Renal cortex interstitium (tissue), 11 donors: Measurements from ENCODE around the gene NCKAP5. TPM values are rescaled to one million over a fixed set of nuclear protein-coding genes. Genes with fewer than 3 reads are reported as not detected.

Experiments
- DNase-seq, 11 donors: peaks; one replicate each; pipeline ENCODE4 v3.0.0-alpha.2; 2013; ENCODE audit warnings: low read depth in 9 of 11, low spot score in 4 of 11; ENCODE audit errors: extremely low read depth in 1 of 11
- polyA plus RNA-seq, 3 donors: library from polyadenylated mRNA; unstranded; fragments of 120-200 nt; gene quantifications; one replicate each; pipeline ENCODE4 v1.2.1, GENCODE V29; 2013; ENCODE audit not compliant: insufficient read length in 3 of 3

Gene NCKAP5
- polyA plus RNA-seq, 3 donors = 7.3 to 9.2 (median 7.7) TPM

- no peak for DNase-seq
Observed at GRCh38 chr2:133377021-133377481, 191.2 kb downstream of the NCKAP5 start.

GRCh38 chr2:133374781-133375180, 193.5 kb downstream of the NCKAP5 start:
- no peak for DNase-seq

DNA sequence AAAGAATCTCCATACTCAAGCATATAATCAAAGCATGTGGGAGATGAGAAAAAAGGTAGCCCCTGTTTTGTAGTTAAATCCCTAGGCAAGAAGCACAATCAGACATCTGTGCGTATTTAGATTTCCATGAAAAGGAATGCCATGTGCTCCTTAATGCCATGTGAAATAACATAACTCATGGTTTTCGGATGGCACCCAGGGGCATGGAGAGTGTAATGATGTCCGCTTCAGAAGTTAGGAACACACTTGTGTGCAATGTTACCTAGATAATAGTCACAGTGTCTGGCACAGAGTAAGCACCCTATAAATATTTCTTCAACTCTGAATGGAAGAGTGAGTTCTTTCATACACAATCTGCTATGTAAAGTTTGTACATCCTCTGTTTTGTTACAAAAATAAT, 197.0 kb downstream of the NCKAP5 start:
- DNase-seq = no peak

DNA sequence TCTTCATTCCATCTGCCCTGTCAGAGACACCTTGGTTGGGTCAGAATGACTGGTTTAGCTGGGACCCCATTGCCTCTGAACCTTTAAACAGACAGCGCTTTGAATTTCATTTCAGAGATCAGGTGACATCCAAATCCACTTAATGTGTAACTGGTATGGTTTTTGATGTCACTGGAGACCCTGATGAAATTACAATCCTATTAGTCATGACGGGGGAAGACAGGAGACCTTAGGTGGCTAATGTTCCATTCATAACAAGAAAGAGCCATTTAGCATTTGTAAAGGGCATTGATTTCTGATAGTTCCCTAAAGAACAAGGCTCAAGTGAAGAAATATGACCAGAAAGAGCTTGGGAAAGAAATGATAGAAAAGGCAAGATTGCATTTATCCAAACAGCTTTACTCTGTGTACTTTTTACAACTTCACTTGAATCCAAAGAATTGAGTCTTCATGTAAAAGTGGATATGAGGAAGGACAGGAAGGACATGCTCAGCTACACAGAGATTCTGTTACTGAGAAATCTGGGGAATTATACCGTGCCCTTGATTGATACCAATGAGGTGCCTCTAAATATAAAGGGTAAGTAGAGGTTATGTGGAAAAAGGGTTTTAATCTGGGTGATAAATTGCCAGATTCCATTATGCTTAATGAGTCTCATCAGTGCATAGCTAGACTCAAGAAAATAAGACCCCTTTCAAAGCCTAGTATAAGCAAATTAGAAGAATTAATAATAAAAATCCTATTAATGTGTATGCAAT, 198.2 kb downstream of the NCKAP5 start:
- DNase-seq = peak in 5 of 11 donors; percentile 2 to 36 (median 14)

- DNase-seq = no peak
Observed at GRCh38 chr2:133365117-133365516, 203.1 kb downstream of the NCKAP5 start.

DNA sequence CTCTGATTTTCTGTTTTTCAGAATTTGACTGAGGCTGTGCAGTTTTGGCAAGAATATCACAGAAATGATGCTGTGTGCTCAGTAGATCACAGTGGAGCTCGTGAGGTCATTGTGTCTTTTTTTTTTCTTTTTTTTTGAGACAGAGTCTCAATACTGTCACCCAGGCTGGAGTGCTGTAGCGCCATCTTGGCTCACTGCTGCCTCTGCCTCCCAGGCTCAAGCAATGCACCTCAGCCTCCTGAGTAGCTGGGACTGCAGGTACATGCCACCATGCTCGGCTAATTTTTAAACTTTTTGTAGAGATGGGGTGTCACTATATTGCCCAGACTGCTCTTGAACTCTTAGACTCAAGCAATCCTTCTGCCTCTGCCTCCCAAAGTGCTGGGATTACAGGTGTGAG, 203.6 kb downstream of the NCKAP5 start:
- DNase-seq = no peak

DNA sequence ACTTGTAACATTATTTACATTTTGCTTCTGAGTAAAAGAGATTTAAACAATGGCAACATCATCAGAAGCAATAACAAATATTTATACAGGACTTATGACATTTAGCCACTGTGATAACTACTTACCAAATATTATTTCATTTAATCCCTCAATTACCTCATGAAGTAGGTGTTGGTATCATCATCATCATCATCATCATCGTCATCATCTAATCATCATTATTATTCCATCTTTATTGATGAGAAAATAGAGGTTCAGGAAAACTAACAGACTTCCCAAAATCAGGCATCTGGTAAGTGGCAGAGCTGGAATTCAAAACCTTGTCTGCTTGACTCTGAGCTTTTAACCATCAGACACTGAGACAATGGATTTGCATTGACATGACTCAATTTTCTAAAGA, 204.4 kb downstream of the NCKAP5 start:
- no peak for DNase-seq

DNA sequence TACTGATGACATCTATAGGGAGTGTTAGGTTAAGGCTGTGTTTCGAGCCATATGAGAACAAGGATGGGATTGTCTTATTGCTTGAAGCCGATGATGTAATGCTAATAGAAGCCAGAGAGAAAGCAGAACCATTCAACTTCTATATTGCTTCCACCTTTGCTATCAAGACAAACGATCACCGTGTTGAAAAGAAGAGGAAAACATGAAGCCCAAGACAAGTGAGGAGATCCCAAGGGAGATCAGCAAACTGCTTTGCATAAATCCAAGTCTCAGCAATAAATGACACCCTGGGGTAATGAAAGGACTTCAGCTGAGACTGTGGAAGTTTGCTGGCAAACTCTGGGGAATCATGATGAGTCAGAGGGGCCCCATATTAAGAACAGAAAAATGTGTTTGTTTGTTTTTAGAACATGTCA, 206.2 kb downstream of the NCKAP5 start:
- no peak for DNase-seq

GRCh38 chr2:133360882-133361281, 207.4 kb downstream of the NCKAP5 start:
- DNase-seq = no peak

DNA sequence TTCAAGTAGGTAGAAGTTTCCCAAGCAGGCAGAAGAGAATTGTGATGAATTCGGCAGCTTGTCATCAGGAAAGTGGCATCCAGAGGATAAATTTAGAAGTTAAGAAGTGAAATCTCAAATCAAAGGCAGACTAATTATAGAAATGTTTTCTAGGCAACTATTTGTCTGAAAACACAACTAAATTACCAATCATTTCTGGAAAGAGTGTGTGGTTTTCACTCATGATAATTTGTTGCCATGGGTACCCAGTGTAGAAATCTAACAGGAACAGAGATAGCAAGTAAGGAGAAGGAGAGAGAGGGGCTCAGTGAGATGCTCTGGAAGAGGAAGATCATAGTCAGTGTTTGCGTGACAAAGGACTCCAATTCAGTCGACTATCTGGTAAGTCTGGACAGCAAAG, 208.1 kb downstream of the NCKAP5 start:
- no peak for DNase-seq

GRCh38 chr2:133352719-133353118, 215.5 kb downstream of the NCKAP5 start:
- DNase-seq = no peak

- no peak for DNase-seq
Observed at GRCh38 chr2:133346654-133347053, 221.6 kb downstream of the NCKAP5 start.

- no peak for DNase-seq
Observed at GRCh38 chr2:133345638-133346037, 222.6 kb downstream of the NCKAP5 start.

GRCh38 chr2:133344849-133345248, 223.4 kb downstream of the NCKAP5 start:
- DNase-seq = no peak

GRCh38 chr2:133343018-133343352, 225.3 kb downstream of the NCKAP5 start:
- DNase-seq = no peak

DNA sequence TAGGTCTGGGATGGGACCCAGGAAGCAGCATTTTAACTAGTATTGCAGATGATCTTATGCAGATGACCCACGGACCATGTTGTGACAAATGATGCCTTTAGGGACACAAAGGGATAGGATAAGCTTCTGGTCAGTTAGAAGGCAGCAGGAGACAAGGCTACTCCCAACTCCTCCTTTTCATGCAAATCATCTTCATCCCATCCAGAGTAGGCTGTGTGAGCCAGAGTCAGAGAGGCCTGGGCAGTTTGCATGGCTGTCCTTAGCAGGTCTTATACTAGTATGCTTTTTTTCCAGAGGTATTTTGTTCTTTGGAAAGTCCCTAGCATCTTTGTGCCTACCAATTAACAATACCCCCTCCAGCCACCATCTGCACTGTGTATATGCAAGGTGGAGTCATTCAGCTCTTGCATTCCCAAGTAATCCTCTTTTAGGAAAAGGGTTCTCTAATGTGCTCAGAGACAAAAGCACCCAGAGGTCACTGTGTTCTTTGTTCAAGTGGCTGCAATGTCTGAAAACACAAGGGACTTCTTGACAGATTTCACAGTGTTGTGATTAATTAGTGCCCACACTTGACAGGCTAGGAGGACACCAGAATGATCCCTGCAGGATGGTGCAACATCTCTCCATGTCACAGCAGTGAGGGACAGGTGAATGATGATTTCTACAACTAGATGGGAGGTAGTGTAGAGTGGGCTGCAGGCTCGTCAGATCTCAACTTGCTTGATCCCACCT, 225.8 kb downstream of the NCKAP5 start:
- DNase-seq = no peak

- no peak for DNase-seq
Observed at GRCh38 chr2:133341575-133341974, 226.7 kb downstream of the NCKAP5 start.

- DNase-seq = no peak
Observed at GRCh38 chr2:133338224-133338623, 230.0 kb downstream of the NCKAP5 start.

- no peak for DNase-seq
Observed at GRCh38 chr2:133334923-133335322, 233.3 kb downstream of the NCKAP5 start.

- DNase-seq = no peak
Observed at GRCh38 chr2:133333181-133333580, 235.1 kb downstream of the NCKAP5 start.

- peak in 1 of 11 donors; percentile 3 for DNase-seq
Observed at GRCh38 chr2:133331436-133331835, 236.8 kb downstream of the NCKAP5 start.
